ENCODE data around the gene ZNF106.

ZNF106 gene

GRCh38 chr15:42474827-42475226 is 16.1 kb downstream of the ZNF106 start:
- no peak for DNase-seq (ENCODE audit: low read depth in 2 of 2)

- DNase-seq (ENCODE audit: low read depth in 2 of 2) = no peak
Observed at GRCh38 chr15:42471002-42471401, 19.9 kb downstream of the ZNF106 start.

- no peak for DNase-seq (ENCODE audit: low read depth in 2 of 2)
Observed at GRCh38 chr15:42465520-42466259, 25.3 kb downstream of the ZNF106 start.

- DNase-seq (ENCODE audit: low read depth in 2 of 2) = no peak
Observed at GRCh38 chr15:42461261-42461660, 29.7 kb downstream of the ZNF106 start.

GRCh38 chr15:42457445-42458442 is 33.2 kb downstream of the ZNF106 start:
- DNase-seq (ENCODE audit: low read depth in 2 of 2) = peak; percentile 88 to 91

GRCh38 chr15:42456971-42457370 is 34.0 kb downstream of the ZNF106 start:
- peak in 1 of 2 experiments; percentile 11 for DNase-seq (ENCODE audit: low read depth in 2 of 2)

- no peak for DNase-seq (ENCODE audit: low read depth in 2 of 2)
Observed at GRCh38 chr15:42456531-42456930, 34.4 kb downstream of the ZNF106 start.

GRCh38 chr15:42453826-42454225 is 37.1 kb downstream of the ZNF106 start:
- DNase-seq (ENCODE audit: low read depth in 2 of 2) = no peak

- no peak for DNase-seq (ENCODE audit: low read depth in 2 of 2)
Observed at GRCh38 chr15:42450425-42450790, 40.5 kb downstream of the ZNF106 start.

- no peak for DNase-seq (ENCODE audit: low read depth in 2 of 2)
Observed at GRCh38 chr15:42449770-42450424, 41.0 kb downstream of the ZNF106 start.

- no peak for DNase-seq (ENCODE audit: low read depth in 2 of 2)
Observed at GRCh38 chr15:42448281-42448680, 42.7 kb downstream of the ZNF106 start.

GRCh38 chr15:42447599-42447998 is 43.3 kb downstream of the ZNF106 start:
- DNase-seq (ENCODE audit: low read depth in 2 of 2) = no peak

GRCh38 chr15:42445551-42445950 is 45.4 kb downstream of the ZNF106 start:
- DNase-seq (ENCODE audit: low read depth in 2 of 2) = no peak

GRCh38 chr15:42444415-42445063 is 46.4 kb downstream of the ZNF106 start:
- no peak for DNase-seq (ENCODE audit: low read depth in 2 of 2)

- DNase-seq (ENCODE audit: low read depth in 2 of 2) = peak; percentile 81
Observed at GRCh38 chr15:42427429-42428223, 63.3 kb downstream of the ZNF106 start.

- no peak for DNase-seq (ENCODE audit: low read depth in 2 of 2)
Observed at GRCh38 chr15:42421376-42421775, 69.6 kb downstream of the ZNF106 start.

- no peak for DNase-seq (ENCODE audit: low read depth in 2 of 2)
Observed at GRCh38 chr15:42419369-42419768, 71.6 kb downstream of the ZNF106 start.

- no peak for DNase-seq (ENCODE audit: low read depth in 2 of 2)
Observed at GRCh38 chr15:42413920-42414319, 77.0 kb downstream of the ZNF106 start.

GRCh38 chr15:42411884-42412283 is 79.1 kb downstream of the ZNF106 start:
- no peak for DNase-seq (ENCODE audit: low read depth in 2 of 2)

GRCh38 chr15:42409011-42409410 is 81.9 kb downstream of the ZNF106 start:
- DNase-seq (ENCODE audit: low read depth in 2 of 2) = no peak

- DNase-seq (ENCODE audit: low read depth in 2 of 2) = no peak
Observed at GRCh38 chr15:42408178-42408577, 82.8 kb downstream of the ZNF106 start.

Data from fibroblast of skin of left quadriceps (primary cell).